Measurements from ENCODE around the gene MTUS2.
"Not testable (repeated sequence)": the region's sequence is repeated elsewhere in the genome, so short reads cannot be mapped to it uniquely, and the experiment has no call there.

The MTUS2 gene

DNA sequence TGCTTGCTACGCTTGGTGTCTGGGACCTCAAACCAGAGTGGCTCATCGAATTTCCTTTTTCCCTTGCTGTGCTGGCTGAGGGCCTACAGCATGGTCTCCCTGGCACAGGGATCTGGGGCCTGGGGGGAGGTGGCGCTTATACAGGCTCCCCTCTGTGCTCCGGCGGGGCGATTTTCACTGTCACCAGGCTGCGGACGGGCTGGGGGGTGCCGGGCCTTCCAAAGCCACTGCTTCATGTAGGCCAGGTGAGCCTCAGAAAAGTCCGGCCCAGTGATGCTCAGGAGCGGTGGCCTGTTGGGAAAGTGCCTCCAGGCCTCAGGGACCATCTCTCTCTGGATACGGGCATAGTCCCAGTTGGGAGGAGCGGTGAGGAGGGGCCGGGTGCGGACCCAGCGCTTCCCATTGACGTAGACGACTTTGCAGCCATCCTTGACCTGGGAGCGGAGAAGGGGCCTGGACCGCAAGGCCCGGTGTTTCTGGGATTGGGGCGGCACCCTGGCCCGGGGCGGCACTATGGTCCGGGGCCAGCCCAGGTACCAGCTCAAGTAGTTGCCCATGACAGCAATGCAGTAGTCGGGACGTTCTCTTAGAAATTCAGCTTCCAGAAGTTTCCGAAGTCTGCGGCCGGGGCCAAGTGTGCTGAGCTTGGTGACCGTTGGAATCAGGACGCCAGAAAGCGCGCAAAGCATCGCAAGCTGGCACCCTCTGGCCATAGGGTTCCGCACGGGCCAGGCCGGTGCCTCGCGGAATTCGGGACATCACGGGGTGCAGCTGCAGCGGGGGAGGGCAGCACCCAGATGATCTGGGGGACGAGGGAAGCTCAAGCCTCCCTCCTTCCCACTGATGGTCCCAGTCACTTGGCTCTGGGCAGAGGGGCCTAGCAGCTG is 519.5 kb downstream of the MTUS2 start:
- no peak for DNase-seq

DNA sequence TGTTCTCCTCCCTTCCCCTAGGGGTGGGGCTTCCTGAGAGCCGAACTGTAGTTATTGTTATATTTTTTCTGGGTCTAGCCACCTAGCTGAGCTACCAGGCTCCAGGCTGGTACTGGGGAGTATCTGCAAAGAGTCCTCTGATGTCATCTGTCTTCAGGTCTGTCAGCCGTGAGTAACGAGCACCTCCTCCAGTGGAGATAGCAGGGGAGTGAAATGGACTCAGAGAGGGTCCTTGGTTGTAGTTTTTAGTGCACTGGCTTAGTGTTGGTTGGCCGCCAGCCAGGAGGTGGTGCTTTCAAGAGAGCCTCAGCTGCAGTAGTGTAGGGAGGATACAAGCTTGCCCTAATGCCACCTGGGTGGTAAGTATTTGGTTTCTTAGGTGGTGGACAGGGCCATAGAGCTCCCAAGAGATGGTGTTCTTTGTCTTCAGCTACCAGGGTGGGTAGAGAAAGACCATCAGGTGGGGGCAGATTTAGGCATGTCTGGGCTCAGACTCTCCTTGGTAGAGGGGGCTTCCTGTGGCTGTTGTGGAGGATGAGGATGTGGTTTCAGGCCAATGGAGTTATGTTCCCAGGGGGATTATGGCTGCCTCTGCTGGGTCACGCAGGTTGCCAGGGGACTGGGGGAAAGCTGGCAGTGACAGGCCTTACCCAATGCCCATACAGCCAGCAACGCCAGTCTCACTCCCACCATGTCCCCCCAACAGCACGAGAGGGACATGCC is 525.9 kb downstream of the MTUS2 start:
- DNase-seq, result not testable (repeated sequence)

DNA sequence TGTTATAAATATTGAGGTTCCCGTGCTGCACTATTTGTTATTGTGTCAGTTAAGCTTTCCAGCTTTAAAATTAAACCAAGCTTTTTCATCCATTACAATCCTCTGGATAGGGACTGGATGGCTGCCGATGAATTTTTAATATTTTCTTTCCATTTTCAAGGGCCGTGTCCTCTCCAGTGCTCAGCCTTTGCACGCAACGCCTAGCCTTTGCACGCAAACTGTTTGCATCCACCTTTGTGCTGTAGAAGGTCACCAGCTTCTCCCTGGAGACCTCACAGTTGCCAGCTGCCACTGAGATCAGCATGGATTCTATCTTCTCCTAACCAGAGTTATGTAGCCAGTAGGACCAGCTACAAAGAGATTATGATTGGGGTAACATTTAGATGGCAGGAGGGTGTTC is 534.9 kb downstream of the MTUS2 start:
- no peak for DNase-seq

DNA sequence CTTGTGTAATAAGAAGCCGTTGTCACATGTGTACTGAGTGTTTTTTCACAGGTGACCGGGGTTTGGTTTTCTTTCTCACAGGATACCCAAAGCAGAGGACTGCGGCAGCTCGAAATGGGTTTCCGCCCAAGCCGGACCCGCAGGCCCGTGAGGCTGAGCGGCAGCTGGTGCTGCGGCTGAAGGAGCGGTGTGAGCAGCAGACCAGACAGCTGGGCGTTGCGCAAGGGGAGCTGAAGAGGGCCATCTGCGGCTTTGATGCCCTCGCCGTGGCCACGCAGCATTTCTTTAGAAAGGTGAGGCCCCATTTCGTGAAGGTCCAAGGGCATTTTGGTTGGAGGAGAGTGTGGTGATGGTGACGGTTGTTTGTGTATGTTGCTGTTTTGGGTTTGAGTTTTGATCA is 539.0 kb downstream of the MTUS2 start:
- no peak for DNase-seq

DNA sequence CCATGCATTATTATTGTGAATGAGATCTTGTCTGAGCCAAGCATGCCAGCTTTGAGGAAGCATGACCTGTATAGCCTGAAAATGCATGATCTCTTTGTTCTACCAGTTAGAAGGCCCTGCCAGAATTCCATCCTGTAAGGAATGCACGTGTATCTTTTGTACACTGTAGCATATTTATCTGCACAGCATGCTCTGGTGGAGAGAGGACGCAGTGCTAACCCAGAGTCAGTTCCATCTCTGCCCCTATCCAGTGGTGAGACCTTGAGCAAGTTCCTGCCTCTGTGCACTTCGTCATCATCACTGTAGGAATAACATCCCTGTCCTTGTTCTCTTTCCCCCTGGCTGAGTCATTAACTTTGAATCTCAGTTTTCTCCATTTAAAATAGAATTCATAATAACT is 541.6 kb downstream of the MTUS2 start:
- DNase-seq, result no peak

DNA sequence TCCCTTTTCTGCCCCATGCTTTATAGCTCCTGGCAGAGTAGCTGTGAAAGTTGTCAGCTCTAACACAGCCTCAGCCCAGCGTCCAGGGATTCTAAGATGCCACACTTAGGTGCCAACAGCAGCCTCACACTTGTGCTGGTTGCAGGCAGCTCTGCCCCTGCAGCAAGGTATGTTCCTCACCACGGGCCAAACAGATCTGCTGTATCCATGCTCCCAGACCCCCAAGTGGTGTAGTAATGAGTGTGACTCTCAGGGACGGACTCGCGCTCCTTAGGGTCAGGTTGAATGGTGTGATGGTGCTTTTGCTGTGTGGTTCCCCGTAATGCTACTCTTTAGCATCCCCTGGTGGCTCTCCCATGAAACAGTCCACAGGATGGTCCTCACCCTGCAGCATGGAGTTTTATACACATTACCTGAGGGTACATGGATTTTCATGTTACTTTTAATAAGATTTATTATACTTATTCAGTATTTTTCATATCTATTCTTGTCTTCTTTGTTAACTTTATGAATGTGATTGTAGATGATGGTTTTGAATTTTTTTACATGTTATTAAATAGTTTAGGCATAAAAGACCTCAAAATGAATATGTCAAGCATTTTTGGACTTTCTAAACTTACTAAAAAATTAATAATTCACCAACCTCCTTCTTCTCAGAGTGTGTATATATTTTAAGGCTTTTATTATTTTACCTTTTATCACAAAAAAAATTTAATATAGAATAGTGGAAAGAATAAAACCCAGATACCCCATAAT is 542.9 kb downstream of the MTUS2 start:
- DNase-seq, result peak; percentile 29 to 37

DNA sequence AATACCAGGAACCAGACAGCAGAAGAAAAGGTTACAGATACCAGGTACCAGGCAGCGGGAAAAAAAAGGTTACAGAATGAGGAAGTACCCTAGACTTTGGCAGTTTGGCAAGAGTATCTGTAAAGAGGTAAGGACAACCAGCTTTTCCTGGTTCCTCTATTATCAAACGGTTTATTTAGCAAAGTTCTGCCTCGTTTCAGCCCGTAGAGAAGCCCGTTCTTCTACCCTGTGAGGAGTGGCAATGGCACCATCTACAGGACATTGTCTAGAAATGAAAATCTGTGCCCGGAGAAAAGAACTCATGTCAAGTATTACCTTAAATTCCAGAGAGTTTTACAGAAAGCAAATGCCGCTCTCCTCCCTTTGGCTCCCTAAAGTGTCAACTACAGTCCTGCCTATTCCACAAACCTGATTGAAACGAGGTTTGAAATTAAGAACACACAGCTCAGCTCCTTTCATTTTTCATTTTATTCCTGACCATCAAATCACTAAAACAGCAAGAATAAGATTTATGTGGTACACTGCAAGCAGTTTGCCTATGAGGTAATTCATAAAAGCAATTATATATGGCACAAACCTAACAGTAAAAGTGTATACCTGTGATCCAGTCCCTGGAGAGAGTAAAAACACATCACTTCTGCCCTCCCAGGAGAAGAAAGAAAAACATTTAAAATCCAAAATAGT is 549.1 kb downstream of the MTUS2 start:
- DNase-seq, result peak; percentile 41 to 66

DNA sequence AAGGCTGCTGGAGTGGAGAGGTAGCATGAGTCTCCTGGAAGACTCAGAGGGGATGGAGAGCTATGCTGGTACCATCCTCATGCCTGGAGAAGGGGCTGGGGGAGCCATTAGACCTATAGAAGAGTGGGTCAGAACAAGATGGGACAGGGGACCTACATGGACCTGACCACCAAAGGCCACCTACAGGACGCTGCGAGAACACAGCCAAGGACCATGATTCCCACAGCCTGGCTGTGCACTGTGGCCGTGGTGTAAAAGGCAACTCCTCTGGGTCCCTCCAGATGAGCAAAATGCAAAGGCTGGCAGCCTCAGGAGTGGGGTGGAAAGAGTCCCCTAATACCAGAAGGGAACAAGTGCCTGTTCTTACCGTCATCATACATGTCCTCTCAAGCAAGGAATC is 559.1 kb downstream of the MTUS2 start:
- DNase-seq, result no peak

DNA sequence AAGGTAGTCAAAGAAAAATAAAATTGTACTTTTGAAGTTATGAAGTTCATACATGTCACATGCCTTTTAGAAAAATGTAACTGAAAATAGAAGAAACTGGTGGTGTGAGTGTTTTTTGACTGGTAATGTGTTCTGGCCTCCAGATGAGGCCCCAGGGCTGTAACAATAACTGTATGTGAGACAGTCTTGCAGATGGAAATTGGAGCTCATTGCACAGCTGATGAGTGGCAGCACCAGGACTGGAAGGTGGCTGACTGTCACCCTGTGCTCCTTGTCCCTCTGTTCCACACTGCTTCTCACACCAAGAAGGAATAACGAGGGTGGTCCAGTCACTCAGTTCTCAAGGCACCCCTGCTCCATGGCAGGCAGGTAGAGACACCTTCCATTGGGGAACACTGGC is 559.7 kb downstream of the MTUS2 start:
- no peak for DNase-seq

DNA sequence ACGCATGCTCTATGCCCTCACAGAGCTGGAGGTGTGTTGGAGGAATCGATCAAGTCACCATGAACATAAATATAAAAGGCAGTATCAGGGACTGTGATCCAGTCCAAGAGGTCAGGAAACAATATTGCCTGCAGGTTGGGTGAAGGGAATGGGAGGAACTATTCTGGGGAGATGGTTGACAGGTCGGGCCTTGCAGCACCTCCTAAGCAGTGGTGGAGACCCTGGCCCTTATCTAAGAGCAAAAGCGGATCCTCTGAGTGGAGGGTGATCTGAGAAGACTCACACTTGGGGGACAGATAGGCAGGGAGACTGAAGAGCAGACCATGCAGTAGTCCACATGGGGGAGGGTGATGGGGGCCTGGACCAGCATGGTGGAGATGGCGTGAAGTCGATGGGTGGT is 561.9 kb downstream of the MTUS2 start:
- DNase-seq, result no peak

DNA sequence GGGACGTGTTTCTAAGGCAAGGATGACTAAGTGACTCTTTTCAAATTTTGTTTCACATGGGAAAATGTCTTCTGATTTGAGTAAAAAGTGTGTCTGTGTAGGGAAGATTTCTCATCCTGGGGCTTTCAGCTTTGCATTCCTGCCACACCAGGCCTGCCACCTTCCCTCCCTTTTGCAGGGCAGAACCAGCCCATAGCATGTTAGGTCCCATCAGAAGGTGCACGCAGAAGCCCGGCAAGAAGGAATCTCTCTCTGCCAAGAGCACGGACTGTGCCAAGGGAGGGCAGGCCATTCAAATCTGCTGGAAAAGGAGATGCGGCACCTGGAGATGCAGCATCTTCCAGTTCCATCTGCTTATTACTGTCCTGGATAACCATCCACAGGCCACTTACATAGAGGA is 563.3 kb downstream of the MTUS2 start:
- no peak for DNase-seq

DNA sequence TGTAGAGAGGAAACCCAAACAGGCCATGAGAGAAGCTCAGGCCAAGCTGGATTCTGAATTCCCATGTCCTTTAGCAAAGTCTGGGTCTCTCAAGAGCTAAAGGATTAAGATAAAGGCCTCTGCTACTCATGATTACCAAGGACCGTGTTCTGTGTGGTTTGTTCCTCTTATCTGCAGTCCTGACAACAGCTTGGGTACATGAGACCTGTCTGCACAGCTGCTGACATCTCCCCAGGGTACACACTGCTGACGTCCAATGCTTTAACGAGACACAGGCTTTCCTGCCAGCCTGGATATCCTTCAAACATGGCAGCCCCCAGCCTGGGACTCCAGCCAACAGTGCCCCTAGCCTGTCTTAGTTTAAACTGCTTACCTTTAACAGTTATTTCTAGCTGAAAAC is 564.3 kb downstream of the MTUS2 start:
- DNase-seq, result no peak

DNA sequence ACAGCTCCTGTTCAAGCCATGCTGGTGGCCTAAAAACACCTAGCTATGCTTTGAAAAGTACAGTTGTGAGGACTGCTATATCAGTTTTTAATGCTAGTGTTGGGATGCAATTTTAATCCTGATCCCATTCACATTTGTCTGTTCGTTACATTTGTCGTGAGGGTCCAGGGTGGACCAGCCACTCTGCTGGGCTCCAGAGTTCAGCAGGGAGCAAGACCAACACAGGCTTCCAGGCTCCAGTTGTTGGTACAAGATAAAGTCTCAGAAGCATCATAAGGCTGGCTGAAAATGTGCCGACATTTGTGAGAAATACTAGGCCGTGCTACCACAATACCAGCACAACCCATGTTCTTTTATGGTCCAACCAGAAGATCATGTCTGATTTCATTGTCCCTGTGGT is 564.7 kb downstream of the MTUS2 start:
- no peak for DNase-seq

DNA sequence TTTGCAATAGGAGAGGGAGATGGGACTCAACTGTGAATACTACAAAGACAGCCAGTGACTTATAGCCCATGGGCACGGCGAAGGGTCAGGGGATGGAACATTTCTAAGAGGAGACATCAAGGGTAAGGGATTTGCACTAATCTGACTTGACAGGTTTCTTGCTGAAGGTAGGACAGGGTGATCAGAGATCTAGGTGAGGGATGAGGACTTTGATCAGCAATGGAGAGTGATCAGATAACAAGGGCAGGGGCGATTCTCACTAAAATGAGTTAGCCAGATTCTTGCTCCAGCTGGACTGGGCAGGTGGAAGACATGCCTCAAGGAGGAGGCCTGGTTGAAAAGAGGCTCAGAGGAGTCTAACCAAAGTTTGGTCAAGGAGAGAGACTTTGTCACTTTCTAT is 566.1 kb downstream of the MTUS2 start:
- DNase-seq, result no peak

DNA sequence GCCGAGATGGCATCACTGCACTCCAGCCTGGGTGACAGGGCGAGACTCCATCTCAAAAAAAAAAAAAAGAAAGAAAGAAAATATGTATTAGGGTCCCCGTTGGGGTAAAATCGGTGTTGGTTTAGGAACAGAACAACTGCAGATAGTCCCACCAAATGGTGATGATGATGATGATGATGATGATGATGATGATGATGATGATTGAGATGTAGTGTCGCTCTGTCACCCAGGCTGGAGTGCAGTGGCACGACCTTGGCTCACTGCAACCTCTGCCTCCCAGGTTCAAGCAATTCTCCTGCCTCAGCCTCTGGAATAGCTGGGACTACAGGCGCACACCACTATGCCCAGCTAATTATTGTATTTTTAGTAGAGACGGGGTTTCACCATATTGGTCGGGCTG is 570.5 kb downstream of the MTUS2 start:
- DNase-seq, result not testable (repeated sequence)

DNA sequence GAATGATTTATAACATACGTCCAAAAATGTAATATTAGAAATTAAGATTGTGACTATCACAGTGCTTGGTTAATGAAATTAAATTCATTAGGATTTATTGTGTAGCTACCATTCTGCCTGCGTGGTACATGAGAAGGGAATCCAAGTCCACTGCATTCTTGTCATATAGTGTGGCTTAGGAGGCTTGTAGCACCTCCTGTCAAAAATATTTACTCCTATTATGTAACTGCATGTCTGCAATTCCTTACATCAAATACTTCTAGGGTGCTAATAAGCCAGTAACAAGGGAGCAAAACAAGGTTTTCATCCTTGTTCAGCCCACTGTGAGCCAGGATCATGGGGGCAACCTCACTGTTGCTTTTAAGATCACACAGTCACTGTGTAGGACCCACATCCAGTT is 576.3 kb downstream of the MTUS2 start:
- no peak for DNase-seq

DNA sequence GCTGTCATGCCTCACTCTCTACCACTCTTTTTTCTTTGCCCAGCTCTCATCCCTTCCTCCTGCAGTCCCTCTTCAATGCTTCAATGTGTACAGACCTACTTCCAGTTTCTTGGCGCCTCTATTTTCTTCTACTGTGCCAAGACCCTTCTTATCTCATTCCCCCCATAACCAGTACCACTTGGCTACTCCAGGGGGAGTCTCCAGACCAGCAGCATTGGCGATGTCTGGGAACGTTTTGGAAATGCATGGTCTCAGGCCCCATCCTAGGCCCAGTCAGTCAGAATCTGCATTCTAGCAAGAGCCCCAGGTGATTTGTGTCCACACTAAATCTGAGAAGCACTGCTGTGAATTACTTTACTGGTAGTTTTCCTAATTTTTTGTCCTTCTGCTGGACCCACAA is 577.1 kb downstream of the MTUS2 start:
- DNase-seq, result no peak

DNA sequence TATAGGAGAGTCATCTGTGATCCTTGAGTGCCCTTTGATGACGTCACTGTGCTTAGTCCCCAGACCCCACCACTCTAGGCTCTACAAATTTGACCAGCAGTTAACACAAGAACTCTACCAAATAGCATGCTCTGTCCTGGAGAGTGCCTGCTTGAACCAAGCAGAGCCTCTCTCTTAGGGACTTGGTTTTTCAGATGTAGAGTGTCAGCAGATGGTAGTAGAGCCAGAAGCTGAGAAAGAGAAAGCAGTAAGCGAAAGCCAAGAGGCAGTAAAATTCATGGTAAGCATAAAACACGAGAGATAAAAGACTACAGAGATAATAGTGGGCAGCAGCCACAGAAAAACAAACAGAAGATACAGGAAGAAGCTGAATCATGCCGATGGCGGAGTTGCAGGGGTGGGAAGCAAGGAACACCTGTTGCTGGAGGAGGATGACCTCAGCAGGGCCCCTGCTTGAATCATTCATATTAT is 582.1 kb downstream of the MTUS2 start:
- DNase-seq, result no peak

DNA sequence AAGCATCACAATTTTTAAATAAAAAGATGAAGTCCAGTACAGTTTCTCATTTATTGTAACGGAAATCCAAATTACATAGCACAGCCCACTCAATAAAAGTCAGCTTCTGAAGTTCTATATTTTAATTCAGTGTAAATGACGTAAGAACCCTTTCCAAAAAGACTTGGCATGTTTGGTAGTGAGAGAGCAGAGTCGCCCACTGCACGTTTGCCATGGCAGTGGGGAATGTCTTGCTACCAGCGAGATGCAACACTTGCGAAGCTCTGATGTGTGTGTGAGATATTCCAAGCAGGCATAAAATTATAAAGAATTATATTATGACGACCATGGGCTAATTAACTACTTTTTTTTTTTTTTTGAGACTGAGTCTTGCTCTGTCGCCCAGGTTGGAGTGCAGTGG is 585.3 kb downstream of the MTUS2 start:
- no peak for DNase-seq

DNA sequence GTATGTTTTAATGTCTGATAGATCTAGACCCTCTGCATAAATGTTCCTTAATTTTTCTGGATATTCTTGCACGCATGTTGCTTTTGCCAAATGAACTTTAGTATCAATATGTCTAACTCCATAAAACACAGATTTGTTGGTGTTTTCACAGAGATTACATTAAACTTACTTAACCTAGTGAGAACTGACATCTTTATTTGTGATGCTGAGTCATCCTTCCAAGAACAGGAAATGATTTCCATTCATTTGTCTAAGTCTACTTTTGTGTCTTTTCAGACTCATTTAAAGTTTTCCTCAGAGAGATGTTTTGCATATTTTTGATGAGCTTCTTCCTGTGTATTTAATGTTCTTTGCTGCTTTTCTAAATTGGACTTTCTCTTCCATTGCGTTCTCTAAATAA is 591.3 kb downstream of the MTUS2 start:
- DNase-seq, result no peak

DNA sequence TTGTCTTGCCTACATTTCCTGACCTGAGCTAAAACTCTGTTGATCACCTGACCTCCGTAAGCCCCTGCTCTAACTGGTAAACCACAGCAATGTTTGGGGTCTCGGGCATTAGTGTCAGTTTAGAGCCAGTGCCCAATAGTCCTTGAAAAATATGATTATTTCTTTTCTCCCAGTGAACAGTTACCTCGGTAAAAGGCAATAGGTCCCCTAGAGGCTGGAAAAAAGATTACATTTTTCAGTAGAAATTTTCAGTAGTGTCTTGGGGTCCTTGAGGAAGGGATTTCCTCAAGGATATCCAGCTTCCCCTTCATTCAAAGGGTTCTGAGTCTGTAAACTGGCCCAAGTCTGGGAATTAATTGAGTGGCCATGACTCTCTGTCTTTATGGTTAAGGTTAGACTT is 597.9 kb downstream of the MTUS2 start:
- no peak for DNase-seq

DNA sequence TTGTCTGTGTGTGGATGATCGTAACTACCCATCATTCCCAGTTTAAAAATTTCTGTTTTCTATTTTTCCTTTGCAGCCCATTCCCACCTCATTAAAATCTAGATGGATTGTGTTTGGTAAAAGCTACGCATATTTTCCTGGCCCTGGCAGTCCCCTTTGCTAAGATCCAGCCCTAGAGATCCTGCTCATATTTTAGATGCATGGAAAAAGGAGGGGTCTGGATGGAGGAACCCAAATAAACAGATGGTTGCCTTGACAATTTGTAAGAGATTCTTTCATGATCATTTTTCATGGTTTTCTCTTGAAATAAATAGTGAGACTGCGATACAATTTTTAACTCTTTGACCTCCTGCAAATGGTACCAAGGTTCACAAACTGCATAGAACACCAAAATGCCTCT is 601.0 kb downstream of the MTUS2 start:
- no peak for DNase-seq

DNA sequence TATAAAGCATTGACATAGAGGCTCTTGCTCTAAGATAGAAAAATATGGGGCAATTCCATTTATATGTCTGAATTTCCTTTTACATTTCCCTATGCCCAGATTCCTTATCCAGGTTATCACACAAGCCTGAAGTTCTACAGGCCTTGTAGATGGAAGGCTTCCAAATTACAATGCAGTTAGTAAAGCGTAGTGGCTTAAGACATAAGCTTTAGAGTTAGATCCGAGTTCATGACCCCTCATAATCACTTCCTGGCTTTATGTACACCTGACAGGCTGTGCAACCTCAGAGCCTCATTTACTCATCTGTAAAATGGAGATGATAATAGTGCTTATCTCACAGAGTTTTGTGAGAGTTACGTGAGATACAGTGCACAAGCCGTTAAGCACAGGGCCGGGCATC is 601.9 kb downstream of the MTUS2 start:
- DNase-seq, result no peak

Measured in Kasumi-1 (cell line).